ENCODE results near the gene HSP90AA1.

DNA sequence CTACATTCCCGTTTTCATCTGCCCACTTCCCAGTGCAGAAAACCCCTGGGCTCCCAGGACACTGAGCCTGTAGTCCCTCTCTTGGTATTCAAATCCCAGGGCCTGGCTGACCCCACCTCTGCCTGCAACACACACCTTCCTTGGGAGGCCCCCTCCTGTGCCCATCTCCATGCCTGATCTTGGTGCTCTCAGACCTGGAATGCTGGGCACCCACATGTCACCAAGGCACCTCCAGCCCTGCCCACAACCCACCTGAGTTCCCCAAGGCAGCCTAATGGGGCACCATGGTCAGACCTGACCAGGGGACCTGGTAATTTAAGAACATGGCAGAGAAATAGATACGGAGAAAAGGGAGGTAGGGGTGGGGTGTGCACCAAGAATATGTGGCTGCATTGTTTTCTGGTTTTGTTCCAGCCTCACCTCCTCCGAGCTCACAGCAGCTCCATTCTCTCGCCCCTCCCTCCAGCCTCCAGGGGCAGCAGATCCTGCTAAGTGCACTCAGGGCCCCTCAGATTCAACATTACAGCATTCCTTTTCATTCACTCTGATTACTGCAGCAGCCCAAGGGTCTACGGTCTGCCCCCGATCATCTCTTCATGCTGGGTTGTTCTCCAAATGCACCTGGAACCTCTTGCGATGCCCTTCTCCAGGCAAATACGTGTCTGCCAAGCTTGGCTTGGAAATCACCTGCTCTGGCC is 9.2 kb upstream of the HSP90AA1 start:
- TF ChIP-seq, protein P1, sequence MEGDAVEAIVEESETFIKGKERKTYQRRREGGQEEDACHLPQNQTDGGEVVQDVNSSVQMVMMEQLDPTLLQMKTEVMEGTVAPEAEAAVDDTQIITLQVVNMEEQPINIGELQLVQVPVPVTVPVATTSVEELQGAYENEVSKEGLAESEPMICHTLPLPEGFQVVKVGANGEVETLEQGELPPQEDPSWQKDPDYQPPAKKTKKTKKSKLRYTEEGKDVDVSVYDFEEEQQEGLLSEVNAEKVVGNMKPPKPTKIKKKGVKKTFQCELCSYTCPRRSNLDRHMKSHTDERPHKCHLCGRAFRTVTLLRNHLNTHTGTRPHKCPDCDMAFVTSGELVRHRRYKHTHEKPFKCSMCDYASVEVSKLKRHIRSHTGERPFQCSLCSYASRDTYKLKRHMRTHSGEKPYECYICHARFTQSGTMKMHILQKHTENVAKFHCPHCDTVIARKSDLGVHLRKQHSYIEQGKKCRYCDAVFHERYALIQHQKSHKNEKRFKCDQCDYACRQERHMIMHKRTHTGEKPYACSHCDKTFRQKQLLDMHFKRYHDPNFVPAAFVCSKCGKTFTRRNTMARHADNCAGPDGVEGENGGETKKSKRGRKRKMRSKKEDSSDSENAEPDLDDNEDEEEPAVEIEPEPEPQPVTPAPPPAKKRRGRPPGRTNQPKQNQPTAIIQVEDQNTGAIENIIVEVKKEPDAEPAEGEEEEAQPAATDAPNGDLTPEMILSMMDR (IDR thresholded peaks at IDR 0.05) = no peak
- no peak for TF ChIP-seq POLR2A (IDR thresholded peaks at IDR 0.05)
- no peak for TF ChIP-seq POLR2AphosphoS5 (IDR thresholded peaks at IDR 0.05)
- no peak for TF ChIP-seq EP300 (IDR thresholded peaks at IDR 0.05)

Data from suprapubic skin (tissue), 4 donors.